NCI-H146 treated with DMSO at 0.1 percent for 48 hours (cell line): ENCODE results near the gene GULP1.

Source experiments
- DNase-seq: peaks from one replicate; lab custom pipeline; 2025; ENCODE audit not compliant: unreplicated experiment; lab: John Stamatoyannopoulos, UW

Gene GULP1

GRCh38 chr2:188414869-188415753, 123.4 kb downstream of the GULP1 start:
- no peak for DNase-seq

- no peak for DNase-seq
Measured at GRCh38 chr2:188415754-188416083, 124.0 kb downstream of the GULP1 start.

- no peak for DNase-seq
Measured at GRCh38 chr2:188416367-188416766, 124.7 kb downstream of the GULP1 start.

- DNase-seq = no peak
Measured at GRCh38 chr2:188422726-188423125, 131.1 kb downstream of the GULP1 start.

GRCh38 chr2:188425266-188425665, 133.6 kb downstream of the GULP1 start:
- no peak for DNase-seq

- DNase-seq = no peak
Measured at GRCh38 chr2:188426121-188426520, 134.4 kb downstream of the GULP1 start.

- no peak for DNase-seq
Measured at GRCh38 chr2:188430705-188431104, 139.0 kb downstream of the GULP1 start.

- DNase-seq = no peak
Measured at GRCh38 chr2:188434018-188434417, 142.3 kb downstream of the GULP1 start.

GRCh38 chr2:188435115-188435514, 143.4 kb downstream of the GULP1 start:
- DNase-seq = no peak

GRCh38 chr2:188437537-188437936, 145.9 kb downstream of the GULP1 start:
- no peak for DNase-seq

GRCh38 chr2:188439986-188440385, 148.3 kb downstream of the GULP1 start:
- DNase-seq = no peak

GRCh38 chr2:188440849-188441248, 149.2 kb downstream of the GULP1 start:
- DNase-seq = no peak

GRCh38 chr2:188441288-188441947, 149.7 kb downstream of the GULP1 start:
- DNase-seq = no peak

GRCh38 chr2:188443207-188443606, 151.5 kb downstream of the GULP1 start:
- no peak for DNase-seq

- DNase-seq = no peak
Measured at GRCh38 chr2:188444106-188444835, 152.6 kb downstream of the GULP1 start.

GRCh38 chr2:188449561-188449960, 157.9 kb downstream of the GULP1 start:
- DNase-seq = no peak

GRCh38 chr2:188449971-188450370, 158.3 kb downstream of the GULP1 start:
- no peak for DNase-seq

GRCh38 chr2:188450732-188451483, 159.2 kb downstream of the GULP1 start:
- DNase-seq = no peak

GRCh38 chr2:188452084-188452483, 160.4 kb downstream of the GULP1 start:
- no peak for DNase-seq

- DNase-seq = no peak
Measured at GRCh38 chr2:188456114-188456909, 164.6 kb downstream of the GULP1 start.
